HUDEP-2 (cell line): ENCODE results near the gene FOXP1.
"Not testable (repeated sequence)": the region's sequence is repeated elsewhere in the genome, so short reads cannot be mapped to it uniquely, and the experiment has no call there.

Experiments used
- DNase-seq, 76 experiments: peaks; one replicate each; lab custom pipeline; 2025; ENCODE audit not compliant: unreplicated experiment in 76 of 76; lab: John Stamatoyannopoulos, UW

FOXP1 gene

DNA sequence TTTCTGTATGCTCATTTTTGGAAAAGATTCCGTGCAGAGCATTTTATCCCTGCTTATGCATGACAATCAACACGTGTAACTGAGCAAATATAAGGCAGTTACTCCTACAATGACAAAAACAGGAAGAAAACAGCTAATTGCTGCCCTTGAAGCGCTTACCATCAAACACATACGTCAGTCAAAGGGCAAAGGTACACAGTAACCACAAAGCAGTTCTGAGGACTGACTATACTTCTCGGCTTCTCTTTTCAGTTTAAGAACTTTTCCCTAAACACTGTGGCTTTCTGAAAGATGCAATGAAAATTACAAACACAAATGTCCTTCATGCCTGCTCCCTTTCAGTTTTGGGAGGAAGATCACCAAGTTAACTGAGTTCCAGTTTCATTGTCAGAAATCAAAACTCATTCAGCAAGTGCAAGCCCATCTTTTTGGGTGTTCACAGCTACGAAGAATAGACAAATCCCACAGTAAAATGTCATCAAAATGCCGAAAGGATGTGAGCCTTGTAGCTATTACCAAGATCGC lies 602.8 kb downstream of the FOXP1 start:
- no peak for DNase-seq

DNA sequence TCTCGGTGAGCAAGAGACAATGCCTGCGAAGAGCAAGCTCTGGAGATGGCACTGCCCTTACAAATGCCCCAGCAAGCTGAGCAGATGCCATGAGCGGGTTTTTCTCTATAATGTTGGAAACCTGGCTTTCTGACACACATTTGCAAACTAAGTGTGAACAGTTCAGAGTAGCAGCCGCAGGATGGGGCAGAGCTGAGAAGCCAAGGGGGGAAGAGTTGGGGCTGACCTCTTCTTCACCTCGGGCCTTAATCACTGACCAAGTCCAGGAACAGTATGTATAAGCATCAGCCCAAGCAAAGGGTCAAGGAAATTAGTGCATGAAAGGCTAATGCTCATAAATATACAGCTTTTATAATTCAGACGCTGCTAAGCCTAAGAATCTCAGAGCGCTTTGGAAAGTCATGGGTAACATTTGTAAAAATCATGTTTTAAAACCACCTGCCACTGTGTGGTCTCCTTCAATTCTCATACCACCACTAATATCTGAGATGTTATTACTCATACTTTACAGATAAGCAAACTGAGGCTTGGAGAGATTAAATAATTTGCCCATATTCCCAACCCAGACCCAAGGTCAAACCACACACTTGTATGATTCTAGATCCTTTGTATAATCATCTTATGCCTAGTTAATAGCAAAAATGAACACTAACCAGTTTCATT lies 603.4 kb downstream of the FOXP1 start:
- DNase-seq, result no peak

DNA sequence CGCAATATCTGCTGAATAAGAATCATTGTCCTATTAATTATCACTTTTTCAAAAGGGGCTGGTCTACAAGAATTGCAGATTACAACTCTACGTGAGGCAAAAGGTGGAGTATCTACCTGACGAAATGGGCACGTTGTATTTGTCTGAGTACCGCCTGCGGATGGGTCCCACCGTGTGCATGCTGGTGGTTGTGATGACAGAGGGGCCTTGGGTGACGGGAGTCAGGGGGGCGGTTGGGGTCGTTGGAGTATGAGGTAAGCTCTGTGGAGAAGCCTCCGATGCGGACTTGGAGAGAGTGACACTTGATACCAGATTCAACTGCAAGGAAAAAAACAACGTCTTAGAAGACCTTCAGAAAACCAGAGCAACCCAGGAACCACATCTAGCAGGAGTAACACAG lies 605.8 kb downstream of the FOXP1 start:
- no peak for DNase-seq

DNA sequence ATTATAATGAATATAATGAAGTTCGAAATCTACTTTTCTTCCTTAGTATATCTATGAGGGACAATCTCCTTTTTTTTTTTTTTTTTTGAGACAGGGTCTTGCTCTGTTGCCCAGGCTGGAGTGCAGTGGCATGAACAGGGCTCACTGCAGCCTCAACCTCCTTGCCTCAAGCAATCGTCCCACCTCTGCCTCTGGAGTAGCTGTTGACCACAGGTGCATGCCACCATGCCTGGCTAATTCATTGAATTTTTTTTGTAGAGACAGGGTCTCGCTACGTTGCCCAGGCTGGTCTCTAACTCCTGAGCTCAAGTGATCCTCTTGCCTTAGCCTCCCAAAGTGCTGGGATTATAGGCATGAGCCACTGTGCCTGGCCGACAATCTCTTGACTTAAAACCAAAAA lies 607.5 kb downstream of the FOXP1 start:
- not testable (repeated sequence) for DNase-seq

DNA sequence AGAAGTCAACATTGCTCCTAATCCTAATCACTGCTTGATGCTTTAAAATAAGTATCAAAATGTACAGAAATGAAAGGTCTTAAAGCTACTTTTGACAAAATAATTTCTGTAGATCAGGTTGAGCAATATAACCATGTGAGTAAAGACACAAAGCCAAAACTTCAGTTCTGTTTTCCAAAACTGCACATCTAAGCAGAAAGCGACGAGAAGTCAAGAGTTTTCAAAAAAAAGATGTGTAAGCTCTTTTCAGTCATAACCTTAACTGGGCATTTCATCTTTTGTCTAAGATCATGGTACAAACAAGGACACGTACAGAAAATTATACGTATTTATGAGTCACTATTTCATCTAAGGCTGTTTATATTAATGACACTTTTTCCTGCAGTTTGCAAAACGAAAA lies 608.8 kb downstream of the FOXP1 start:
- no peak for DNase-seq

DNA sequence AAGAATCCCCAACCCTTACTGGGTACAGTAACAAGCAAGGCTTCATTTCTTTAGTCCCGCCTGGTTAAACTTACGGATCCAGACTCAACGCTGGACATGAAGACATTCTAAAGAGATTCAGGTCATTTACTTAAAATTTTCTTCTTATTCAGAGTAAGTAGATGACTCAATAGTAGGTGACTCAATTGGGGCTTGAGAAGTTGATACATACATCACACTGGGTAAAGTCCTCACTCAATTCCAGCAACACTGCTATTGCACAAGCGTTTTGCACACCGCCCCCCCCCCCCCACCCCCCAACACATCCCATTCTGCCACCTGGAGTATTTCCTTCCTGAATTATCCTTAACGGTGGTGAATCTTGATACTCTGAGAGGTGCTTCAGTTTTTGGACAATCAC lies 610.0 kb downstream of the FOXP1 start:
- no peak for DNase-seq

DNA sequence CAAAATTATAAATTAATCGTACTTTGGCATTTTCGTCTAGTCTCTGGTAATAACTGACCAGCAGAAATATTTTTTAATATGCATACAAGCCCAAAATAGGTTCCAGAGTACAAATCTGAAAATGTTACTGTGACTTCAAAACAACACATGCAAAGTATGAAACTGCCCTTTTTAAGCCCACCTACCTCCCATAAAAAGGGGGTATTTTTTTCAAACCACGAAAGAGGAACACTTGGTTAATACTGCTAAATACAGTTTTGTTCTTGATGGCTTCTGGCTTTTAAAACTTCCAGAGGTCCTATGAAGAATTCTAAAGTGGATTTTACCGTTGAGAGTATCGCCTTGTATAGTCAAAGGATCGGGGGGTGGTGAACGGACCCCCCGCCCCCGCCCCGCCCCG lies 610.7 kb downstream of the FOXP1 start:
- no peak for DNase-seq

DNA sequence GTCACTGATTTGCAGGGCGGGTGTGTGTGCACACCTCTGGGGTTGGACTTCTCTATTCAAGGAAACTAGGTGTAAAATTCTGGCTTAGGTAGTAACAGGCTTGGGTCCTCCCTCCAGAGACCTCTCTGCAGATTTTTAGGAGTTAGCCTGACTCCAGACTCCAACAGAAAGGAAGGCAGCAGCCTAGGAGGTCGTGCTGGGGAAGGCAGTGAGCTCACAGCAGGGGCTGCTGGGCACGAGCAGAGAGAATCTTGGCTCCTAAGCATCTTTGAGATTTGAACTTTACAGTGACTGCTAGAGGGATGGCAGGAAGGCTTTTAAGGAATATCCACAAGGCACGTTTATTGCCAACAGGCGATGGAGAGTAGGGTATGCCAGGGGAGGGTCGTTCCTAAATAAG lies 612.6 kb downstream of the FOXP1 start:
- DNase-seq, result no peak

DNA sequence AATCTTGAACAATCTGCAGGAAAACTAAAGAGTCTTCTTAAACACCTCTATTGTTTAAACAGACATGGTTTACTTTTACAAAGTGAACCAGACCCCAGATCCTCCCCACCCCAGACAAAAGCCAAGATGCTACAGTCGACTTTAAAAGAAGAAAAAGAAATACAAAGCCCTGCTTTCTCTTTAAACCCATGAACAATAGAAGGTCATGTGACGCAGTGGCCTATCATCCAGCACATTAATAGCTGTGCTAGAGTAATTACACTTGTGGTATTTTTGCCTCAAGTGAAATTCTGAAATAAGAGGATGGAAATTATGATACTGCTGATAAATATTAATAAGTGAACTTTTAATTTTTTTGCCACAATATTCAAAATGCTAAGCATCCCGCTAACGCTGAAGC lies 613.4 kb downstream of the FOXP1 start:
- no peak for DNase-seq

DNA sequence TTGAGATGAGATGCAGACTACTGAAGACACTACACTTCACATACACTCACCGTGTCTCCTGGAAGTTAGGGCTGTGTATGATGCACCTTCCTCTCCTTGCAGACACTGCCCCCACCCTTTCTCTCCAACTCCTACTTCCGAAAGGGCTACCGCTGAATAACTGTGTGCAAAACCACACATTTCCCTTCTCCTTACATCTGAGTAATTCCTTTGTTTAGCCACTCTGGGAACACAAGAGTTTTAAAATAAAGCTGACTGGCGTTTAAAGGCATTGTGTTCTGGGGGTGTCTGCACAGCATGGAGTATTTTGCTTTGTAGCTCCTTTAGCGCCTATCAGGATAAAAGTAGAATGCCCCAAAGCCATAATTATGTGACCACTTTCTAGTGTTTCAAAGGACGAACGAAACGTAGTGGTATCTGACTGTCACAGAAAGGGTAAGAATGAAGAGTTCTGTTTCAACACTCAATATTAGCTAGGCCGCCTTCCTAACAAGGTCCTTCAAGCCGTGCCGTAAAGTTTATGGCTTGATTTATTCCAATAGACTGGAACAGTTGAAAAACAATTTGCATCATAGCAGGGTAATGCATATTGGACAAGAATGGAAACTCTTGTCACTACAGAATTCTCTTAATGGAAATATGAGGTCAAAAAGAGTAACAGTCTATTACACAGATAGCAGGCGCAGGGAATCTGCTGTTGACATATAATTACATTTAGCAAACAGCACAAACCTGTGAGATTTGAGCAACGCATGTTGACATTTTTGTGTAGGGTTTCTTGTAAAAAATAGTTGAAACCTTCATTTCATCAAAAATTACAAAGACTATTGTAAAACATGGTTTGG lies 619.9 kb downstream of the FOXP1 start:
- no peak for DNase-seq

DNA sequence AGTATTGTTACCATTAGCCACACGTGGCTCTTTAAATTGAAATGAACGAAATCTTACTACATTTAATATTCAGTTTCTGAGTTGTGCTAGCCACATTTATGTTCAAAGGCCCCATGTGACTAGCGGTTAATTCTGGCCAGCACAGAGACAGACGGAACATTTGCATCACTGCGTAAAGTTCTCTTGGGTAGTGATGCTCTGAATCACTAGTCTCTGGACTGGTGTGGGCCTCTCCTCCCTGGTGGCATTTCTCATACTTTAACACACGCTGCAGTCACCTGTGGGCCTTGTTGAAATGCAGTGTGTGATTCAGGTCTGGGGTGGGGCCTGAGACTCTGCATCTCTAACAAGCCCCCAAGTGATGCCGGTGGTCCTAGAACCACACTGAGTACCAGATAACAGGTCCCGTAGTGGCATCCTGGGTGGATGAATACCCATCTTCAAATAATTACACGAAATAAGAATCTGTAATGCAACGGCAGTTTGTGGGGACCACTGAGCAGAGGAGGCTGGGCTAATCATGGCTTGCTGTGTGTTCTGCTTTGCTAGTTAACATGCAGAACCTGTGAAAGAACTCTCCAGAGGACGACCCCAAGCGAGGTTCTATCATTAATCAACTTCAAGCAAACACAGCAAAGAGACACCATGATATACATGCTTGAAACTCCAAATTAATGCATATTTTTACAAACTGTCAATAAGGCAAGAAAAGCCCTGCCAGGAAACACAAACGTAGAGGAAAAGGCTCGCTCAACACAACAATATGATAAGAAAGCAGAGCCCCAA lies 623.8 kb downstream of the FOXP1 start:
- no peak for DNase-seq

DNA sequence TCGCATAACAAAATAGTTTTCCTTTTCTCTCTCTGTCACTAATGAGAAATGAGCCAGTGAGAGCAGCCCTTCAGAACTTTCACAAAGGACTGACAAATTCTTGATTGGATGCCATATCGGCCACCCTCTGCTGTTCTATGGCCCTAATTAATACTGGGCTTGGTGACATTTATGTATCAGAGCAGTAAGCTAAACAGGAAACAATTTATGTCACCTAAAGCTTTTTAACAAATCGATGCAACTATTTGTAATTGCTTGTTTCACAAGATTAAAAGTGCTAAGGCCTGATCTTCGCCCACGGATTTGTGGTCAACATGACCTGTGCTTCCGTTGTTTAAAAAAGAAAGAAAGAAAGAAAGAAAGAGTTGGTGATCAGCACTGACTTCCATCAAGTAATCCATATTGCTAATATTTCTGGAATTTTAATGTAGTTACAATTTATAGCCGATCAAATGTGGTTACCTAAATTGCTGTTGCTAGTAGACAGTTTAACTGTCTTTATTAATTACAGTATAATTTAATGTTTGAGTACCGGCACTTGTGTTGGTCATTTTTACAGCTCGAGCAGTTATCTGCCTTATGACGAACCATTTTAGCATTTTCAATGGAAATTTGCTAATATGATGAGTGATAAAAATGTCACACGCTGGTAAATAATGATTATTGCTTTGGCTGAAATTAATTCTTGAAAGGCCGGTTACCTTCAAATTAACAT lies 631.3 kb downstream of the FOXP1 start:
- DNase-seq, result no peak

DNA sequence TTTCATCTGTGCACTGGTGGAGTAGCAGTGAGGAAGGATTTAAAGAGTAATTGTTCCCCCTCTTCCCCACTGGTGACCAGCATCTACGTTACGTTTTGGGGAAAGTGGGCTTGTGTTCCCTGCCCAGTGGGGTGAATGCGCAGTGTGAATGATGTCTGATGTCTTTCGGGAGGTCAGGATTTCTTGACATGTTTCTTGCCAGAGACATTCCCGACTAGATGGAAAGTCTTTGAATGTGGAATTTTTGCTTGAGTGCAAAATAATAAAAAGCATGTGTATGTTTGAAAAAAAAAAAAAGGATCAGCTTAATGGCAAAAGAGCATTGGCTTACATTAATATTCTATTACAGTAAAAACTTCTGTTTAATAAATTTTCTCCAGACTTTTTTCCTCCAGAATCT lies 632.2 kb downstream of the FOXP1 start:
- DNase-seq, result no peak

DNA sequence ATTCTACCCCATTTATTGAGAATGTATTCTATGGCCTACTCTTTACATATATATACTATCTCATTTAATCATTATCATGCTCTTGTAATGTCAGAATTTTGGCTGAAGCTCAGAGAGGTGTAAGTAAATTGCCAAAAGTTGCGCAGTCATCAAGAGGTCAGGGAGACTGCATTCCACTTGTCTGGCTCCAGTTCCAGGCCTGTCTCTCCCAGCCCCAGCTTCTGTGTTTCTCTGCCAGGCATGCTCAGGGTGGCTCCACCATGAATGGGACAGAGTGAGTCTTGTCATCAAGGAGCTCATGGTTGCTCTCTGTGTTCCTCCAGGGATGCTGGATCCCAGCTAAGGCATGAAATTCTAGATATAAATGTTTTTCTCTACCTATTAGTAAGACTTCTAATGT lies 635.9 kb downstream of the FOXP1 start:
- DNase-seq, result no peak

DNA sequence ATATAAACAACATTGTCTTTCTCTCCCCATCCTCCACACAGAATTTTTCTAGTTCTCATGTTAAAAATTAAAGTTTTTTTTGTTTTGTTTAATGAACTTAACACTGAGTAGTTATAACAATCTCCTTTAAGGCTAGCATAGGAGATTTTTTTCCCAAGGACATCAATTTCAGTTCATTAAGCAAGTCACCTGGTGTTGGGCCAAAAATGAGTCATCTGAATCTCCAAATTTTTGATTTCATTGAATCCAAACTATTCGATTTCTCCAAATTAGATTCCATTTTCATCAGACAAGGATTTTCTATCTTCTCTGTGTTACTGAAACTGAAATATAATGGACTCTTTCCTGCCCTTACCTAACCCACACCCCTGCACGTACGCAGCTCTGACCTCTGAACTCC lies 639.6 kb downstream of the FOXP1 start:
- DNase-seq, result no peak

DNA sequence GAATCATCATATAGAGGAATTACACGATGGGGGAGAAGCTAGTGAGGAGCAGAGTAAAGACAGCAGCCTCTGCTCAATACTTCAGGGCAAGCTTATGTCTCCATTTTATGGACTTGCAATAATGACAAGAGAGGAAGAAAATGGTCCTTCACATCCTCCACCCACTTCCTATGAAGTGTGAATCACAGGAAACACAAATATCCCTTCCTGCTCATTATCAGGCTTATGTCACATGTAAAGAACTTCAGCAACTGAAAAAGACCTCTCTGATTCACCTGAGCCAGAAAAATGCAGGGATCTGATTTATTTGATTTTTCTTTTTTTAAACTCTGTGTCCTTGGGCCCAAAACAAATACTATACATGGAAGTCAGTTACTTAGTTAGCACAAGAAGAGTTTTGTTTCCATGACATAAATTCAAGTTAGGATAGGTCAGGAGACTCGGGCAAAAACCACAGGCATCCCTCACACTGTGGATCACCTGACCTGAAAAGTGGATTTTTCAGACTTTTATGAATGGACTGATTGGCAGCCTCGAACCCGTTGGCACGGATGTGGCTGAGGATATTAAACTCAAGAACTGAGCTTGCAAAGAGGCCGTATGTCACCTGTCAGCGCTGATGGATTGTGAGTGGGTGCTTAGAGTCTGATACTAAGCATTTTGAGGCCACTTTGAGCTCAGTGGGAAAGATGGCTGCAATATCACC lies 650.3 kb downstream of the FOXP1 start:
- DNase-seq, result no peak

DNA sequence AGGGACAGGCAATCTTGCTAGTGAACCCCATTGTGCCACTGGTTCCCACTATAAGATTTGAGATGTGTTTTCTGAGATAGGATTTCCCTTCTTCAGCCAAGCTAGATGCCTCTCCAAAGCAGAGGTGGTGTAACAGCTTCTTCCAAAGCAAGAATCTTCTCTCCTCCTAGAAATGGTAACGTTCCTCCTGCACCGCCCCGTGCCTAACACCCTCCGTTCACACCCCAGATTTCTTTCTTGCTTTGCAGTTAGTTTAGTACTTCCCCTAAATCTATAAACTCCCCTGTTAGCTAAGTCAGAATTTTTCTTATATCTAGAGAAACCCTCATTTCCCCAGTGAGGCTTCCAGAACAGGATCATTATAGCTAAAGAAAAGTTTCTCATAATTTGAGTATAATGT lies 653.5 kb downstream of the FOXP1 start:
- no peak for DNase-seq

DNA sequence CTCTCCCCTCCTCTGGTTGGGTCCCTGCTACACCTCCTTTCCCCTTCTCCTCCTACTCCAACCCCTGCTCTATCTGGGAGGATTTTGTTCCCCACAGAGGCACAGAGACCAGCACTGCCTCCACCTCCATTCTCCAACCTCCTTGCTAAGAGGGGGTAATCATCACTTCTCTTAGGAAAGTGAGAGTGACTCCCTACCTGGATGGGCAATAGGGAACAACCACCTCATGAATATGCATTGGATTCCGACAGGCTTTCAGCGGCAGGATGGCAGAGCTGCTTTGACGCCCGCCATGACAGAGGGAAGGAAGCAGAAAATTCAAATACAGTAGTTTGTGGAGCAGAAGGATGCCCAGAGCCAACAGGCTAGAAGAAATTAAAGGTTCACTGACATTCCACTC lies 656.3 kb downstream of the FOXP1 start:
- DNase-seq, result no peak

DNA sequence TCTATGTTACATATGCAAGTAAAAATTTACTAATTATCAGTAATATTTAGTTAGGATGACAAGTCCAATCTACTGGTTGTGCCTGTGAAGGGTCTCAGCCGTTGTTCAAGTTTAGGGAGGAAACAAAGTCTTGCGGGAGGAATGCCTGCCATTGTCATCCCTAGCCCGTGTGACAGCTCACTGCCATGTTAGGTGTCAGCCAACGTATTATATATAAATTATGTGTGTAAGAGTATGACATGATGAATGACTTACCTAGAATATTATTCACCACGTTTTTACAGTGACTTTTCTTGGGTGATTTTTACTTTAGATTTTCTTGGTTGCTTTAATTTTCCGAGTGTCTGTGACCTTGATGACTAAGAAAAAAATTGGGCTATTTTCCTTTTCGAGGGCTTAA lies 656.7 kb downstream of the FOXP1 start:
- no peak for DNase-seq

DNA sequence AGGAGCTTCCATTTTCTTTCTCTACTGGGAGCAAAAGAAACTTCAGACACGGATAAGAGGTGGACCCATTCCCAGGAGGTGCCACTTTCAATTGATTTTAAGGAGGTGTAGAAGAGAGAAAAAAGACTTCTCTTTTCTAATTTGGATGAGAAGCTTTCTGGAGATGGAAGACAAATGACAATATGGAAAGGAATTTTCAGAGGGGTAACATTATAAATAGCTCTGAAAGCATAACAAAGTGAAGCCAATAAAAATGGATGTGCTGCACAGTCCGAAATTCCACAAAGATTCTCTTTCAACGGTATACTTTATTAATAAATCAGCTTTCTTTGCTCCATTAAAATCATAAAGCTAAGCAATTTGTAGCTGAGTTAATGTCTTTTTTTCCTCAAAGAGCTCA lies 663.9 kb downstream of the FOXP1 start:
- no peak for DNase-seq
